K562 (cell line): Measurements from ENCODE around the gene FBXO9. TPM values are rescaled to one million over a fixed set of nuclear protein-coding genes. Genes with fewer than 3 reads are reported as not detected.
A peak's percentile ranks its signal among the peaks of the same experiment; 100 is the strongest.

Source experiments
- BHLHE40 ChIP-seq: IDR thresholded peaks from 2 replicates; pipeline ENCODE4 v1.6.1; 2011; ENCODE audit warnings: low read length, improper control_type of control experiment
- CBFA2T3 ChIP-seq: fragments of 450-650 bp; IDR thresholded peaks from 2 replicates; pipeline ENCODE4 v1.6.1; 2017
- DPF2 ChIP-seq: fragments of 450-650 bp; IDR thresholded peaks from 2 replicates; pipeline ENCODE4 v1.6.1; 2016
- KAT7 ChIP-seq: sonication (generic); formaldehyde crosslinking; IDR thresholded peaks from 2 replicates; pipeline ENCODE4 v1.8.0; 2022; ENCODE audit warnings: missing genetic modification reagents, mild to moderate bottlenecking, borderline replicate concordance
- polyA plus RNA-seq, 8 experiments: library from polyadenylated mRNA; depleted of rRNA in 4 of 8; stranded (reverse) in 5 of 8; unstranded in 3 of 8; fragments of >200 nt; fragmentation: Nextera tagmentation in 2 of 8; fragmentation: Illumina TruSeq in 1 of 8; extraction: Ambion mirVana in 2 of 8; extraction: Trizol in 1 of 8; gene quantifications; 2 replicates each; pipeline versions ENCODE4 v1.2.1 to v1.2.3, GENCODE V29; 2011 to 2014; ENCODE audit warnings: inconsistent platforms in 1 of 8, missing spikeins in 1 of 8
- total RNA-seq, 7 experiments: library from RNA; depleted of rRNA in 6 of 7; stranded (reverse); fragments of >200 nt in 6 of 7; fragmentation: Illumina TruSeq in 2 of 7; extraction: Trizol in 2 of 7; gene quantifications; 2 replicates each; pipeline versions ENCODE4 v1.2.1 to v1.2.3, GENCODE V29; 2011 to 2021; ENCODE audit warnings: low replicate concordance in 1 of 7
- TF ChIP-seq, protein P1 (sequence below): fragments of 450-650 bp; IDR thresholded peaks from 2 replicates; pipeline ENCODE4 v1.6.1; 2016; ENCODE audit warnings: low read depth, mild to moderate bottlenecking, moderate library complexity
- TF ChIP-seq, protein P2 (sequence below): fragments of 450-650 bp; IDR thresholded peaks from 2 replicates; pipeline ENCODE4 v1.6.1; 2016; ENCODE audit warnings: mild to moderate bottlenecking, moderate library complexity
- TF ChIP-seq, protein P3 (sequence below): sonication (generic); formaldehyde crosslinking; IDR thresholded peaks from 2 replicates; pipeline ENCODE4 v1.8.0; 2022; ENCODE audit warnings: mild to moderate bottlenecking, missing genetic modification reagents
- TF ChIP-seq, protein P4 (sequence below): fragments of 250-450 bp; sonication (Bioruptor Pico); IDR thresholded peaks from 2 replicates; pipeline ENCODE4 v1.8.0; 2022; ENCODE audit warnings: moderate library complexity, mild to moderate bottlenecking, inconsistent platforms

FBXO9 gene
- total and polyA plus RNA-seq, 9 of the 15 experiments (the other 6 are each of a cell fraction or from before 2014, with no cell fraction given), result 10.1 to 85.3 (median 51.4) TPM

DNA sequence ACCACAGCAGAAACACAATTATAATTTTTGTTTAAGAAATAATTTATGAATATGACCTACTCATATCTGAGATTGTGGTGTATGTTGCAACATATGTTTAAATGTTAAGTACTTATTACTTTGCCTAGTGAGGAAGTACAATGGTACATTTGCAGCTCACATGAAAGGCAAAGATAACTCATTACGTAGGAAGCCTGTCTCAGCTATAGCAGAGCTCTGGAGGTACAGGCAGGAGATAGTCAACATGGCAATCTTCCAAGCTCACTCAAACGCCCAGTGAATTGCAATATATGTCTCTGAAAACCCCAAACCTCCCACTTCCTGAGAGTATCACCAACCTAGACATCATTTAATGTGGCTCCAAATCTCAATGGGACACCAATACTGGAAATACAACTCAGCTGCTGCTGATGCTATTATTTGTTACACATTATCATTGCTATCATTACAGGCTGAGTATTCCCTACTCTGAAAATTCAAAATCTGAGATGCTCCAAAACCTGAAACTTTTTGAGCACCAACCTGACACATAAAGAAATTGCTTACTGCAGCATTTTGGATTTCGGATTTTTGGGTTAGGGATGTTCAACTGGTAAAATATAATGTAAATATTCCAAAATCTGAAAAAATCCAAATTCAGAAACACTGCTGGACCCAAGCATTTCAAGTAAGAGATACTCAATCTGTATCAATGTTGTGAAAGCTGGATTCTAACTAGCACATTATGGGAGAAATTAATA is 45.0 kb upstream of the FBXO9 start (continued):
- TF ChIP-seq, protein P1, sequence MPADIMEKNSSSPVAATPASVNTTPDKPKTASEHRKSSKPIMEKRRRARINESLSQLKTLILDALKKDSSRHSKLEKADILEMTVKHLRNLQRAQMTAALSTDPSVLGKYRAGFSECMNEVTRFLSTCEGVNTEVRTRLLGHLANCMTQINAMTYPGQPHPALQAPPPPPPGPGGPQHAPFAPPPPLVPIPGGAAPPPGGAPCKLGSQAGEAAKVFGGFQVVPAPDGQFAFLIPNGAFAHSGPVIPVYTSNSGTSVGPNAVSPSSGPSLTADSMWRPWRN, result 0 out of 2 replicates have a peak, but pooled peaks have one; percentile 25
- TF ChIP-seq CBFA2T3, result peak; percentile 76
- peak; percentile 68; the same call in 1 of the 2 replicates for TF ChIP-seq DPF2
- no peak for TF ChIP-seq KAT7 (CRISPR knock-in tag)
- TF ChIP-seq, protein P2, sequence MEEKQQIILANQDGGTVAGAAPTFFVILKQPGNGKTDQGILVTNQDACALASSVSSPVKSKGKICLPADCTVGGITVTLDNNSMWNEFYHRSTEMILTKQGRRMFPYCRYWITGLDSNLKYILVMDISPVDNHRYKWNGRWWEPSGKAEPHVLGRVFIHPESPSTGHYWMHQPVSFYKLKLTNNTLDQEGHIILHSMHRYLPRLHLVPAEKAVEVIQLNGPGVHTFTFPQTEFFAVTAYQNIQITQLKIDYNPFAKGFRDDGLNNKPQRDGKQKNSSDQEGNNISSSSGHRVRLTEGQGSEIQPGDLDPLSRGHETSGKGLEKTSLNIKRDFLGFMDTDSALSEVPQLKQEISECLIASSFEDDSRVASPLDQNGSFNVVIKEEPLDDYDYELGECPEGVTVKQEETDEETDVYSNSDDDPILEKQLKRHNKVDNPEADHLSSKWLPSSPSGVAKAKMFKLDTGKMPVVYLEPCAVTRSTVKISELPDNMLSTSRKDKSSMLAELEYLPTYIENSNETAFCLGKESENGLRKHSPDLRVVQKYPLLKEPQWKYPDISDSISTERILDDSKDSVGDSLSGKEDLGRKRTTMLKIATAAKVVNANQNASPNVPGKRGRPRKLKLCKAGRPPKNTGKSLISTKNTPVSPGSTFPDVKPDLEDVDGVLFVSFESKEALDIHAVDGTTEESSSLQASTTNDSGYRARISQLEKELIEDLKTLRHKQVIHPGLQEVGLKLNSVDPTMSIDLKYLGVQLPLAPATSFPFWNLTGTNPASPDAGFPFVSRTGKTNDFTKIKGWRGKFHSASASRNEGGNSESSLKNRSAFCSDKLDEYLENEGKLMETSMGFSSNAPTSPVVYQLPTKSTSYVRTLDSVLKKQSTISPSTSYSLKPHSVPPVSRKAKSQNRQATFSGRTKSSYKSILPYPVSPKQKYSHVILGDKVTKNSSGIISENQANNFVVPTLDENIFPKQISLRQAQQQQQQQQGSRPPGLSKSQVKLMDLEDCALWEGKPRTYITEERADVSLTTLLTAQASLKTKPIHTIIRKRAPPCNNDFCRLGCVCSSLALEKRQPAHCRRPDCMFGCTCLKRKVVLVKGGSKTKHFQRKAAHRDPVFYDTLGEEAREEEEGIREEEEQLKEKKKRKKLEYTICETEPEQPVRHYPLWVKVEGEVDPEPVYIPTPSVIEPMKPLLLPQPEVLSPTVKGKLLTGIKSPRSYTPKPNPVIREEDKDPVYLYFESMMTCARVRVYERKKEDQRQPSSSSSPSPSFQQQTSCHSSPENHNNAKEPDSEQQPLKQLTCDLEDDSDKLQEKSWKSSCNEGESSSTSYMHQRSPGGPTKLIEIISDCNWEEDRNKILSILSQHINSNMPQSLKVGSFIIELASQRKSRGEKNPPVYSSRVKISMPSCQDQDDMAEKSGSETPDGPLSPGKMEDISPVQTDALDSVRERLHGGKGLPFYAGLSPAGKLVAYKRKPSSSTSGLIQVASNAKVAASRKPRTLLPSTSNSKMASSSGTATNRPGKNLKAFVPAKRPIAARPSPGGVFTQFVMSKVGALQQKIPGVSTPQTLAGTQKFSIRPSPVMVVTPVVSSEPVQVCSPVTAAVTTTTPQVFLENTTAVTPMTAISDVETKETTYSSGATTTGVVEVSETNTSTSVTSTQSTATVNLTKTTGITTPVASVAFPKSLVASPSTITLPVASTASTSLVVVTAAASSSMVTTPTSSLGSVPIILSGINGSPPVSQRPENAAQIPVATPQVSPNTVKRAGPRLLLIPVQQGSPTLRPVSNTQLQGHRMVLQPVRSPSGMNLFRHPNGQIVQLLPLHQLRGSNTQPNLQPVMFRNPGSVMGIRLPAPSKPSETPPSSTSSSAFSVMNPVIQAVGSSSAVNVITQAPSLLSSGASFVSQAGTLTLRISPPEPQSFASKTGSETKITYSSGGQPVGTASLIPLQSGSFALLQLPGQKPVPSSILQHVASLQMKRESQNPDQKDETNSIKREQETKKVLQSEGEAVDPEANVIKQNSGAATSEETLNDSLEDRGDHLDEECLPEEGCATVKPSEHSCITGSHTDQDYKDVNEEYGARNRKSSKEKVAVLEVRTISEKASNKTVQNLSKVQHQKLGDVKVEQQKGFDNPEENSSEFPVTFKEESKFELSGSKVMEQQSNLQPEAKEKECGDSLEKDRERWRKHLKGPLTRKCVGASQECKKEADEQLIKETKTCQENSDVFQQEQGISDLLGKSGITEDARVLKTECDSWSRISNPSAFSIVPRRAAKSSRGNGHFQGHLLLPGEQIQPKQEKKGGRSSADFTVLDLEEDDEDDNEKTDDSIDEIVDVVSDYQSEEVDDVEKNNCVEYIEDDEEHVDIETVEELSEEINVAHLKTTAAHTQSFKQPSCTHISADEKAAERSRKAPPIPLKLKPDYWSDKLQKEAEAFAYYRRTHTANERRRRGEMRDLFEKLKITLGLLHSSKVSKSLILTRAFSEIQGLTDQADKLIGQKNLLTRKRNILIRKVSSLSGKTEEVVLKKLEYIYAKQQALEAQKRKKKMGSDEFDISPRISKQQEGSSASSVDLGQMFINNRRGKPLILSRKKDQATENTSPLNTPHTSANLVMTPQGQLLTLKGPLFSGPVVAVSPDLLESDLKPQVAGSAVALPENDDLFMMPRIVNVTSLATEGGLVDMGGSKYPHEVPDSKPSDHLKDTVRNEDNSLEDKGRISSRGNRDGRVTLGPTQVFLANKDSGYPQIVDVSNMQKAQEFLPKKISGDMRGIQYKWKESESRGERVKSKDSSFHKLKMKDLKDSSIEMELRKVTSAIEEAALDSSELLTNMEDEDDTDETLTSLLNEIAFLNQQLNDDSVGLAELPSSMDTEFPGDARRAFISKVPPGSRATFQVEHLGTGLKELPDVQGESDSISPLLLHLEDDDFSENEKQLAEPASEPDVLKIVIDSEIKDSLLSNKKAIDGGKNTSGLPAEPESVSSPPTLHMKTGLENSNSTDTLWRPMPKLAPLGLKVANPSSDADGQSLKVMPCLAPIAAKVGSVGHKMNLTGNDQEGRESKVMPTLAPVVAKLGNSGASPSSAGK, result no peak
- peak; percentile 69 for TF ChIP-seq BHLHE40
- TF ChIP-seq, protein P3, sequence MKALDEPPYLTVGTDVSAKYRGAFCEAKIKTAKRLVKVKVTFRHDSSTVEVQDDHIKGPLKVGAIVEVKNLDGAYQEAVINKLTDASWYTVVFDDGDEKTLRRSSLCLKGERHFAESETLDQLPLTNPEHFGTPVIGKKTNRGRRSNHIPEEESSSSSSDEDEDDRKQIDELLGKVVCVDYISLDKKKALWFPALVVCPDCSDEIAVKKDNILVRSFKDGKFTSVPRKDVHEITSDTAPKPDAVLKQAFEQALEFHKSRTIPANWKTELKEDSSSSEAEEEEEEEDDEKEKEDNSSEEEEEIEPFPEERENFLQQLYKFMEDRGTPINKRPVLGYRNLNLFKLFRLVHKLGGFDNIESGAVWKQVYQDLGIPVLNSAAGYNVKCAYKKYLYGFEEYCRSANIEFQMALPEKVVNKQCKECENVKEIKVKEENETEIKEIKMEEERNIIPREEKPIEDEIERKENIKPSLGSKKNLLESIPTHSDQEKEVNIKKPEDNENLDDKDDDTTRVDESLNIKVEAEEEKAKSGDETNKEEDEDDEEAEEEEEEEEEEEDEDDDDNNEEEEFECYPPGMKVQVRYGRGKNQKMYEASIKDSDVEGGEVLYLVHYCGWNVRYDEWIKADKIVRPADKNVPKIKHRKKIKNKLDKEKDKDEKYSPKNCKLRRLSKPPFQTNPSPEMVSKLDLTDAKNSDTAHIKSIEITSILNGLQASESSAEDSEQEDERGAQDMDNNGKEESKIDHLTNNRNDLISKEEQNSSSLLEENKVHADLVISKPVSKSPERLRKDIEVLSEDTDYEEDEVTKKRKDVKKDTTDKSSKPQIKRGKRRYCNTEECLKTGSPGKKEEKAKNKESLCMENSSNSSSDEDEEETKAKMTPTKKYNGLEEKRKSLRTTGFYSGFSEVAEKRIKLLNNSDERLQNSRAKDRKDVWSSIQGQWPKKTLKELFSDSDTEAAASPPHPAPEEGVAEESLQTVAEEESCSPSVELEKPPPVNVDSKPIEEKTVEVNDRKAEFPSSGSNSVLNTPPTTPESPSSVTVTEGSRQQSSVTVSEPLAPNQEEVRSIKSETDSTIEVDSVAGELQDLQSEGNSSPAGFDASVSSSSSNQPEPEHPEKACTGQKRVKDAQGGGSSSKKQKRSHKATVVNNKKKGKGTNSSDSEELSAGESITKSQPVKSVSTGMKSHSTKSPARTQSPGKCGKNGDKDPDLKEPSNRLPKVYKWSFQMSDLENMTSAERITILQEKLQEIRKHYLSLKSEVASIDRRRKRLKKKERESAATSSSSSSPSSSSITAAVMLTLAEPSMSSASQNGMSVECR (CRISPR knock-in tag), result no peak
- TF ChIP-seq, protein P4, sequence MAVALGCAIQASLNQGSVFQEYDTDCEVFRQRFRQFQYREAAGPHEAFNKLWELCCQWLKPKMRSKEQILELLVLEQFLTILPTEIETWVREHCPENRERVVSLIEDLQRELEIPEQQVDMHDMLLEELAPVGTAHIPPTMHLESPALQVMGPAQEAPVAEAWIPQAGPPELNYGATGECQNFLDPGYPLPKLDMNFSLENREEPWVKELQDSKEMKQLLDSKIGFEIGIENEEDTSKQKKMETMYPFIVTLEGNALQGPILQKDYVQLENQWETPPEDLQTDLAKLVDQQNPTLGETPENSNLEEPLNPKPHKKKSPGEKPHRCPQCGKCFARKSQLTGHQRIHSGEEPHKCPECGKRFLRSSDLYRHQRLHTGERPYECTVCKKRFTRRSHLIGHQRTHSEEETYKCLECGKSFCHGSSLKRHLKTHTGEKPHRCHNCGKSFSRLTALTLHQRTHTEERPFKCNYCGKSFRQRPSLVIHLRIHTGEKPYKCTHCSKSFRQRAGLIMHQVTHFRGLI, result no peak
